ENCODE data around the gene ZNF521.

The ZNF521 gene

GRCh38 chr18:25306671-25307070 is 45.3 kb downstream of the ZNF521 start:
- TF ChIP-seq MAX (IDR thresholded peaks at IDR 0.05) (no peak), ZBTB7A (IDR thresholded peaks at IDR 0.05; ENCODE audit: low read depth) (no peak), CREB1 (IDR thresholded peaks at IDR 0.05; ENCODE audit: low read depth) (no peak), YY1 (IDR thresholded peaks at IDR 0.05; ENCODE audit: low read depth) (no peak), CEBPB (IDR thresholded peaks at IDR 0.05) (no peak), FOXM1 (IDR thresholded peaks at IDR 0.05; ENCODE audit: borderline replicate concordance, low read depth) (no peak), EGR1 (IDR thresholded peaks at IDR 0.05) (no peak), NFIC (IDR thresholded peaks at IDR 0.05) (no peak), RAD21 (IDR thresholded peaks at IDR 0.05; ENCODE audit: low read depth) (no peak), EP300 (IDR thresholded peaks at IDR 0.05; ENCODE audit: borderline replicate concordance) (no peak), TCF12 (IDR thresholded peaks at IDR 0.05; ENCODE audit: low read depth) (no peak), TAF1 (IDR thresholded peaks at IDR 0.05; ENCODE audit: low read depth) (no peak), TEAD4 (IDR thresholded peaks at IDR 0.05) (no peak)
- TF ChIP-seq, protein P1, sequence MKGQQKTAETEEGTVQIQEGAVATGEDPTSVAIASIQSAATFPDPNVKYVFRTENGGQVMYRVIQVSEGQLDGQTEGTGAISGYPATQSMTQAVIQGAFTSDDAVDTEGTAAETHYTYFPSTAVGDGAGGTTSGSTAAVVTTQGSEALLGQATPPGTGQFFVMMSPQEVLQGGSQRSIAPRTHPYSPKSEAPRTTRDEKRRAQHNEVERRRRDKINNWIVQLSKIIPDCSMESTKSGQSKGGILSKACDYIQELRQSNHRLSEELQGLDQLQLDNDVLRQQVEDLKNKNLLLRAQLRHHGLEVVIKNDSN (IDR thresholded peaks at IDR 0.05): no peak
- TF ChIP-seq, protein P2, sequence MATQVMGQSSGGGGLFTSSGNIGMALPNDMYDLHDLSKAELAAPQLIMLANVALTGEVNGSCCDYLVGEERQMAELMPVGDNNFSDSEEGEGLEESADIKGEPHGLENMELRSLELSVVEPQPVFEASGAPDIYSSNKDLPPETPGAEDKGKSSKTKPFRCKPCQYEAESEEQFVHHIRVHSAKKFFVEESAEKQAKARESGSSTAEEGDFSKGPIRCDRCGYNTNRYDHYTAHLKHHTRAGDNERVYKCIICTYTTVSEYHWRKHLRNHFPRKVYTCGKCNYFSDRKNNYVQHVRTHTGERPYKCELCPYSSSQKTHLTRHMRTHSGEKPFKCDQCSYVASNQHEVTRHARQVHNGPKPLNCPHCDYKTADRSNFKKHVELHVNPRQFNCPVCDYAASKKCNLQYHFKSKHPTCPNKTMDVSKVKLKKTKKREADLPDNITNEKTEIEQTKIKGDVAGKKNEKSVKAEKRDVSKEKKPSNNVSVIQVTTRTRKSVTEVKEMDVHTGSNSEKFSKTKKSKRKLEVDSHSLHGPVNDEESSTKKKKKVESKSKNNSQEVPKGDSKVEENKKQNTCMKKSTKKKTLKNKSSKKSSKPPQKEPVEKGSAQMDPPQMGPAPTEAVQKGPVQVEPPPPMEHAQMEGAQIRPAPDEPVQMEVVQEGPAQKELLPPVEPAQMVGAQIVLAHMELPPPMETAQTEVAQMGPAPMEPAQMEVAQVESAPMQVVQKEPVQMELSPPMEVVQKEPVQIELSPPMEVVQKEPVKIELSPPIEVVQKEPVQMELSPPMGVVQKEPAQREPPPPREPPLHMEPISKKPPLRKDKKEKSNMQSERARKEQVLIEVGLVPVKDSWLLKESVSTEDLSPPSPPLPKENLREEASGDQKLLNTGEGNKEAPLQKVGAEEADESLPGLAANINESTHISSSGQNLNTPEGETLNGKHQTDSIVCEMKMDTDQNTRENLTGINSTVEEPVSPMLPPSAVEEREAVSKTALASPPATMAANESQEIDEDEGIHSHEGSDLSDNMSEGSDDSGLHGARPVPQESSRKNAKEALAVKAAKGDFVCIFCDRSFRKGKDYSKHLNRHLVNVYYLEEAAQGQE (IDR thresholded peaks at IDR 0.05; ENCODE audit: low read depth): no peak

GRCh38 chr18:25305584-25305983 is 46.4 kb downstream of the ZNF521 start:
- TF ChIP-seq EGR1 (IDR thresholded peaks at IDR 0.05) (no peak), CEBPB (IDR thresholded peaks at IDR 0.05) (no peak), RAD21 (IDR thresholded peaks at IDR 0.05; ENCODE audit: low read depth) (no peak), MAX (IDR thresholded peaks at IDR 0.05) (no peak), YY1 (IDR thresholded peaks at IDR 0.05; ENCODE audit: low read depth) (no peak), TAF1 (IDR thresholded peaks at IDR 0.05; ENCODE audit: low read depth) (no peak), ZBTB7A (IDR thresholded peaks at IDR 0.05; ENCODE audit: low read depth) (no peak), TCF12 (IDR thresholded peaks at IDR 0.05; ENCODE audit: low read depth) (no peak), FOXM1 (IDR thresholded peaks at IDR 0.05; ENCODE audit: borderline replicate concordance, low read depth) (no peak), EP300 (IDR thresholded peaks at IDR 0.05; ENCODE audit: borderline replicate concordance) (no peak), NFIC (IDR thresholded peaks at IDR 0.05) (no peak)
- TF ChIP-seq, protein P2 (IDR thresholded peaks at IDR 0.05; ENCODE audit: low read depth): no peak
- TF ChIP-seq, protein P1 (IDR thresholded peaks at IDR 0.05): no peak

DNA sequence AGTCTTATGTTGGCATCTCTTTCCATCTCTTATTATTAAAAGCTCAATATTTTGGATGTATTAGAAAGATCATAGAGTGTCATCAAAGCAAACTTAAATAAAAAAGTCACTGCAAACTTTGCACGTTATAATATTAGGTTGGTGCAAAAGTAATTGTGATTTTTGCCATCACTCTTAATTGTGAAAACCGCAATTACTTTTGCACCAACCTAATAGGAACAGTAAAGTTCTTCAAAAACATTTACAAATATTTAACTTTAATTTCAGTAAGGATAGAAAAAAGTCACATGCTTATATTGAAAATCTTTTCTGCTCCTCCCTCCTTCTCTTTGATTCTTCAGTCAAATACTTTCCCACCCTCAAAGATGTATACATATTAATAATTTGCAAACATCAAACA is 51.5 kb downstream of the ZNF521 start:
- TF ChIP-seq TAF1 (IDR thresholded peaks at IDR 0.05; ENCODE audit: low read depth) (no peak), ZBTB7A (IDR thresholded peaks at IDR 0.05; ENCODE audit: low read depth) (no peak), MAX (IDR thresholded peaks at IDR 0.05) (no peak), CEBPB (IDR thresholded peaks at IDR 0.05) (no peak), CREB1 (IDR thresholded peaks at IDR 0.05; ENCODE audit: low read depth) (no peak), TEAD4 (IDR thresholded peaks at IDR 0.05) (no peak), EP300 (IDR thresholded peaks at IDR 0.05; ENCODE audit: borderline replicate concordance) (no peak), TCF12 (IDR thresholded peaks at IDR 0.05; ENCODE audit: low read depth) (no peak), RAD21 (IDR thresholded peaks at IDR 0.05; ENCODE audit: low read depth) (no peak)
- TF ChIP-seq, protein P2 (IDR thresholded peaks at IDR 0.05; ENCODE audit: low read depth): no peak
